ENCODE data around the gene CPN2. TPM values are rescaled to one million over a fixed set of nuclear protein-coding genes. Genes with fewer than 3 reads are reported as not detected.

Gene CPN2
- total RNA-seq, 1 donor from 2014 or later = not detected

- DNase-seq (ENCODE audit: low read depth) = no peak
Measured at GRCh38 chr3:194355379-194355778, 4.3 kb upstream of the CPN2 start.

GRCh38 chr3:194354315-194354714 is 3.2 kb upstream of the CPN2 start:
- no peak for DNase-seq (ENCODE audit: low read depth)

- no peak for DNase-seq (ENCODE audit: low read depth)
Measured at GRCh38 chr3:194352667-194353246, 1.6 kb upstream of the CPN2 start.

- DNase-seq (ENCODE audit: low read depth) = no peak
Measured at GRCh38 chr3:194351952-194352536, 916 bp upstream of the CPN2 start.

GRCh38 chr3:194350726-194351071 is 429 bp downstream of the CPN2 start:
- DNase-seq (ENCODE audit: low read depth) = no peak

GRCh38 chr3:194348354-194348753 is 2.8 kb downstream of the CPN2 start:
- DNase-seq (ENCODE audit: low read depth) = no peak

GRCh38 chr3:194346621-194347020 is 4.5 kb downstream of the CPN2 start:
- no peak for DNase-seq (ENCODE audit: low read depth)

GRCh38 chr3:194346035-194346434 is 5.1 kb downstream of the CPN2 start:
- no peak for DNase-seq (ENCODE audit: low read depth)

- DNase-seq (ENCODE audit: low read depth) = peak; percentile 53
Measured at GRCh38 chr3:194344012-194344411, 7.1 kb downstream of the CPN2 start.

GRCh38 chr3:194343561-194343893 is 7.6 kb downstream of the CPN2 start:
- no peak for DNase-seq (ENCODE audit: low read depth)

- no peak for DNase-seq (ENCODE audit: low read depth)
Measured at GRCh38 chr3:194342861-194343560, 8.1 kb downstream of the CPN2 start.

GRCh38 chr3:194340757-194341400 is 10.2 kb downstream of the CPN2 start:
- DNase-seq (ENCODE audit: low read depth) = no peak

- no peak for DNase-seq (ENCODE audit: low read depth)
Measured at GRCh38 chr3:194339840-194340239, 11.3 kb downstream of the CPN2 start.

GRCh38 chr3:194339356-194339755 is 11.8 kb downstream of the CPN2 start:
- no peak for DNase-seq (ENCODE audit: low read depth)

- DNase-seq (ENCODE audit: low read depth) = no peak
Measured at GRCh38 chr3:194337965-194338753, 13.0 kb downstream of the CPN2 start.

- DNase-seq (ENCODE audit: low read depth) = no peak
Measured at GRCh38 chr3:194336601-194337355, 14.3 kb downstream of the CPN2 start.

- no peak for DNase-seq (ENCODE audit: low read depth)
Measured at GRCh38 chr3:194333981-194334320, 17.2 kb downstream of the CPN2 start.

GRCh38 chr3:194333212-194333980 is 17.7 kb downstream of the CPN2 start:
- peak; percentile 85 for DNase-seq (ENCODE audit: low read depth)

- DNase-seq (ENCODE audit: low read depth) = no peak
Measured at GRCh38 chr3:194332858-194333211, 18.3 kb downstream of the CPN2 start.

GRCh38 chr3:194330579-194330978 is 20.5 kb downstream of the CPN2 start:
- DNase-seq (ENCODE audit: low read depth) = peak; percentile 42

Data from myocyte (in vitro differentiated cells).